HepG2 (cell line): ENCODE data around the gene CBY1. TPM values are rescaled to one million over a fixed set of nuclear protein-coding genes. Genes with fewer than 3 reads are reported as not detected.

Experiments
- ARNT ChIP-seq: fragments of 450-650 bp; IDR thresholded peaks from 2 replicates; pipeline ENCODE4 v1.6.1; 2017
- ELF1 ChIP-seq: sonication (generic); formaldehyde crosslinking; IDR thresholded peaks from 2 replicates; pipeline ENCODE4 v1.4.0; 2020; ENCODE audit warnings: missing genetic modification reagents
- GFI1 ChIP-seq: sonication (generic); formaldehyde crosslinking; IDR thresholded peaks from 2 replicates; pipeline ENCODE4 v1.5.0; 2020; ENCODE audit warnings: missing genetic modification reagents, mild to moderate bottlenecking, borderline replicate concordance
- JARID2 ChIP-seq: sonication (generic); formaldehyde crosslinking; IDR thresholded peaks from 2 replicates; pipeline ENCODE4 v1.8.1; 2023; ENCODE audit warnings: missing genetic modification reagents, inconsistent platforms; ENCODE audit not compliant: insufficient replicate concordance
- KDM2A ChIP-seq: sonication (generic); formaldehyde crosslinking; IDR thresholded peaks from 2 replicates; pipeline ENCODE4 v1.4.0; 2020; ENCODE audit warnings: low read depth, missing genetic modification reagents, borderline replicate concordance
- MTA1 ChIP-seq: sonication (generic); formaldehyde crosslinking; IDR thresholded peaks from 2 replicates; pipeline ENCODE4 v1.4.0; 2020; ENCODE audit warnings: missing genetic modification reagents, mild to moderate bottlenecking, borderline replicate concordance
- RBFOX2 ChIP-seq: fragments of 200-400 bp; formaldehyde crosslinking; IDR thresholded peaks from 2 replicates; pipeline ENCODE4 v1.6.1; 2017; ENCODE audit warnings: low read depth, mild to moderate bottlenecking, low read length
- RNF2 ChIP-seq: fragments of 450-650 bp; conservative IDR thresholded peaks from 2 replicates; pipeline ENCODE4 v1.6.1; 2016; ENCODE audit warnings: low read depth
- TBL1XR1 ChIP-seq: fragments of 150-350 bp; IDR thresholded peaks from 2 replicates; pipeline ENCODE4 v1.6.1; 2014; ENCODE audit warnings: borderline replicate concordance, low read length; ENCODE audit not compliant: partially characterized antibody
- TBX3 ChIP-seq: fragments of 450-650 bp; IDR thresholded peaks from 2 replicates; pipeline ENCODE4 v1.6.1; 2017; ENCODE audit warnings: antibody characterized with exemption, mild to moderate bottlenecking, inconsistent platforms, borderline replicate concordance
- ZNF337 ChIP-seq: sonication (generic); formaldehyde crosslinking; IDR thresholded peaks from 2 replicates; pipeline ENCODE4 v1.5.1; 2020; ENCODE audit warnings: missing genetic modification reagents, low read depth, mild to moderate bottlenecking, borderline replicate concordance
- ZNF556 ChIP-seq: sonication (generic); formaldehyde crosslinking; IDR thresholded peaks from 2 replicates; pipeline ENCODE4 v1.4.0; 2020; ENCODE audit warnings: mild to moderate bottlenecking, missing genetic modification reagents, borderline replicate concordance
- ZNF792 ChIP-seq: IDR thresholded peaks from 2 replicates; pipeline ENCODE4 v1.6.1; 2016
- ZSCAN12 ChIP-seq: sonication (generic); formaldehyde crosslinking; IDR thresholded peaks from 2 replicates; pipeline ENCODE4 v1.9.0; 2021; ENCODE audit warnings: mild to moderate bottlenecking, missing genetic modification reagents
- polyA plus RNA-seq, 8 experiments: library from polyadenylated mRNA; depleted of rRNA in 3 of 8; stranded (reverse) in 7 of 8; unstranded in 1 of 8; fragments of >200 nt; fragmentation: Illumina TruSeq in 4 of 8; extraction: Trizol in 4 of 8; gene quantifications; 2 replicates each; pipeline versions ENCODE4 v1.2.1 to v1.2.3, GENCODE V29; 2011 to 2016; ENCODE audit warnings: low read depth in 4 of 8, missing spikeins in 1 of 8, mixed read lengths in 1 of 8; ENCODE audit not compliant: insufficient read depth in 1 of 8
- total RNA-seq, 5 experiments: library from RNA; depleted of rRNA; stranded (reverse); fragments of >200 nt; fragmentation: Illumina TruSeq; extraction: Trizol; gene quantifications; 2 replicates each; pipeline ENCODE4 v1.2.3, GENCODE V29; 2016; ENCODE audit warnings: low read depth in 1 of 5
- TF ChIP-seq, protein P1 (sequence below): sonication (generic); formaldehyde crosslinking; IDR thresholded peaks from 2 replicates; pipeline ENCODE4 v1.4.0; 2020; ENCODE audit warnings: missing genetic modification reagents
- TF ChIP-seq, protein P2 (sequence below): sonication (generic); formaldehyde crosslinking; IDR thresholded peaks from 2 replicates; pipeline ENCODE4 v1.4.0; 2020; ENCODE audit warnings: missing genetic modification reagents, borderline replicate concordance
- TF ChIP-seq, protein P3 (sequence below): sonication (generic); formaldehyde crosslinking; IDR thresholded peaks from 2 replicates; pipeline ENCODE4 v1.8.0; 2022; ENCODE audit warnings: mild to moderate bottlenecking, missing genetic modification reagents
- TF ChIP-seq, protein P4 (sequence below): sonication (generic); formaldehyde crosslinking; IDR thresholded peaks from 2 replicates; pipeline ENCODE4 v1.5.0; 2020; ENCODE audit warnings: mild to moderate bottlenecking, low read depth, missing genetic modification reagents, borderline replicate concordance
- TF ChIP-seq, protein P5 (sequence below): sonication (generic); formaldehyde crosslinking; IDR thresholded peaks from 2 replicates; pipeline ENCODE4 v1.5.1; 2020; ENCODE audit warnings: mild to moderate bottlenecking, moderate library complexity, missing genetic modification reagents
- TF ChIP-seq, protein P6 (sequence below): sonication (generic); formaldehyde crosslinking; IDR thresholded peaks from 2 replicates; pipeline ENCODE4 v1.5.0; 2020; ENCODE audit warnings: missing genetic modification reagents

CBY1 gene
- total and polyA plus RNA-seq, 2 of the 13 experiments (the other 11 are each of a cell fraction or from before 2014, with no cell fraction given): 19.7 to 20.3 TPM

DNA sequence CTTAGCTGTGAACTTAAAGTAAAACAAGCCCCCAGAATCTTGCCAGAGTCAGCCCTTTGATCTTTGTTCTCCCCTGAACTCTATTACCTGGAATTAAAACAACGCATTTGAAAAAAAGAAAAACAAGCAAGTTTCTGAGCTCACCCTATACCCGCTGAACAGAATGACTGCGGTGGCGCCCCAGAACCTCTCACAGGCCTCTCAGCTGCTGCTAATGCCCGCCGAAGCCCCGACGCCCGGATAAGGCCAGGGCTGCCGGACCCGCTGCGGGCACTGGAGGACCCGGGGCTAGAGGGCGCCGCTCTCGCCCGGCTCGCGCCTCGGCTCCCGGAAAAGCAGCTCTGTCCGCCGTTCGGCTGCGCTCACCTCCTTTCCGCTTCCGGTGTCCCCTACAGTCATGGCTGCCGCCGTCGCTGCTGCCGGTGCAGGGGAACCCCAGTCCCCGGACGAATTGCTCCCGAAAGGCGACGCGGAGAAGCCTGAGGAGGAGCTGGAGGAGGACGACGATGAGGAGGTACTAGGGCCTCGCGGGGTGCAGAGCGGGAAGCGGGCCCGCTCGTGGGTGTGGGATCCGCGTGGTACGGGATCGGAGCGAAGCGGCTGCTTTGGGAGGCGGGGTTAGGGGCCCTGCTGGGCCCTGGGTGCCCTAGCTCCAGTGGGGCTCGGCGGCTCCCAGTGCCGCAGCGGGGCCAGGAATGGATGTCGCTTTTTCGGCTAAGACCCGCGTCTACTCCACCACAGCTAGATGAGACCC lies 25.3 kb downstream of the CBY1 start, which contains the start of gene TOMM22 (continued):
- TF ChIP-seq TBL1XR1 (peak; percentile 34), GFI1 (CRISPR knock-in tag) (peak; percentile 63; the same call in 1 of the 2 replicates), RNF2 (0 out of 2 replicates have a peak, but pooled peaks have one; percentile 50), JARID2 (CRISPR knock-in tag) (no peak), TBX3 (no peak), ZNF792 (CRISPR knock-in tag) (peak; percentile 66; the same call in 1 of the 2 replicates), RBFOX2 (peak; percentile 100), ELF1 (peak; percentile 95), ZSCAN12 (peak; percentile 94), ZNF337 (CRISPR knock-in tag) (peak; percentile 96), MTA1 (CRISPR knock-in tag) (peak; percentile 83; the same call in 1 of the 2 replicates), ARNT (no peak), ZNF556 (CRISPR knock-in tag) (peak; percentile 97), KDM2A (CRISPR knock-in tag) (peak; percentile 95)
- TF ChIP-seq, protein P1, sequence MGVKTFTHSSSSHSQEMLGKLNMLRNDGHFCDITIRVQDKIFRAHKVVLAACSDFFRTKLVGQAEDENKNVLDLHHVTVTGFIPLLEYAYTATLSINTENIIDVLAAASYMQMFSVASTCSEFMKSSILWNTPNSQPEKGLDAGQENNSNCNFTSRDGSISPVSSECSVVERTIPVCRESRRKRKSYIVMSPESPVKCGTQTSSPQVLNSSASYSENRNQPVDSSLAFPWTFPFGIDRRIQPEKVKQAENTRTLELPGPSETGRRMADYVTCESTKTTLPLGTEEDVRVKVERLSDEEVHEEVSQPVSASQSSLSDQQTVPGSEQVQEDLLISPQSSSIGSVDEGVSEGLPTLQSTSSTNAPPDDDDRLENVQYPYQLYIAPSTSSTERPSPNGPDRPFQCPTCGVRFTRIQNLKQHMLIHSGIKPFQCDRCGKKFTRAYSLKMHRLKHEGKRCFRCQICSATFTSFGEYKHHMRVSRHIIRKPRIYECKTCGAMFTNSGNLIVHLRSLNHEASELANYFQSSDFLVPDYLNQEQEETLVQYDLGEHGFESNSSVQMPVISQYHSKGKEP (CRISPR knock-in tag): no peak
- TF ChIP-seq, protein P2, sequence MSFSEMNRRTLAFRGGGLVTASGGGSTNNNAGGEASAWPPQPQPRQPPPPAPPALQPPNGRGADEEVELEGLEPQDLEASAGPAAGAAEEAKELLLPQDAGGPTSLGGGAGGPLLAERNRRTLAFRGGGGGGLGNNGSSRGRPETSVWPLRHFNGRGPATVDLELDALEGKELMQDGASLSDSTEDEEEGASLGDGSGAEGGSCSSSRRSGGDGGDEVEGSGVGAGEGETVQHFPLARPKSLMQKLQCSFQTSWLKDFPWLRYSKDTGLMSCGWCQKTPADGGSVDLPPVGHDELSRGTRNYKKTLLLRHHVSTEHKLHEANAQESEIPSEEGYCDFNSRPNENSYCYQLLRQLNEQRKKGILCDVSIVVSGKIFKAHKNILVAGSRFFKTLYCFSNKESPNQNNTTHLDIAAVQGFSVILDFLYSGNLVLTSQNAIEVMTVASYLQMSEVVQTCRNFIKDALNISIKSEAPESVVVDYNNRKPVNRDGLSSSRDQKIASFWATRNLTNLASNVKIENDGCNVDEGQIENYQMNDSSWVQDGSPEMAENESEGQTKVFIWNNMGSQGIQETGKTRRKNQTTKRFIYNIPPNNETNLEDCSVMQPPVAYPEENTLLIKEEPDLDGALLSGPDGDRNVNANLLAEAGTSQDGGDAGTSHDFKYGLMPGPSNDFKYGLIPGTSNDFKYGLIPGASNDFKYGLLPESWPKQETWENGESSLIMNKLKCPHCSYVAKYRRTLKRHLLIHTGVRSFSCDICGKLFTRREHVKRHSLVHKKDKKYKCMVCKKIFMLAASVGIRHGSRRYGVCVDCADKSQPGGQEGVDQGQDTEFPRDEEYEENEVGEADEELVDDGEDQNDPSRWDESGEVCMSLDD: peak; percentile 87
- TF ChIP-seq, protein P3, sequence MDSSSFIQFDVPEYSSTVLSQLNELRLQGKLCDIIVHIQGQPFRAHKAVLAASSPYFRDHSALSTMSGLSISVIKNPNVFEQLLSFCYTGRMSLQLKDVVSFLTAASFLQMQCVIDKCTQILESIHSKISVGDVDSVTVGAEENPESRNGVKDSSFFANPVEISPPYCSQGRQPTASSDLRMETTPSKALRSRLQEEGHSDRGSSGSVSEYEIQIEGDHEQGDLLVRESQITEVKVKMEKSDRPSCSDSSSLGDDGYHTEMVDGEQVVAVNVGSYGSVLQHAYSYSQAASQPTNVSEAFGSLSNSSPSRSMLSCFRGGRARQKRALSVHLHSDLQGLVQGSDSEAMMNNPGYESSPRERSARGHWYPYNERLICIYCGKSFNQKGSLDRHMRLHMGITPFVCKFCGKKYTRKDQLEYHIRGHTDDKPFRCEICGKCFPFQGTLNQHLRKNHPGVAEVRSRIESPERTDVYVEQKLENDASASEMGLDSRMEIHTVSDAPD (CRISPR knock-in tag): peak; percentile 75; the same call in 1 of the 2 replicates
- TF ChIP-seq, protein P4, sequence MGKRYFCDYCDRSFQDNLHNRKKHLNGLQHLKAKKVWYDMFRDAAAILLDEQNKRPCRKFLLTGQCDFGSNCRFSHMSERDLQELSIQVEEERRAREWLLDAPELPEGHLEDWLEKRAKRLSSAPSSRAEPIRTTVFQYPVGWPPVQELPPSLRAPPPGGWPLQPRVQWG (CRISPR knock-in tag): peak; percentile 83; the same call in 1 of the 2 replicates
- TF ChIP-seq, protein P5, sequence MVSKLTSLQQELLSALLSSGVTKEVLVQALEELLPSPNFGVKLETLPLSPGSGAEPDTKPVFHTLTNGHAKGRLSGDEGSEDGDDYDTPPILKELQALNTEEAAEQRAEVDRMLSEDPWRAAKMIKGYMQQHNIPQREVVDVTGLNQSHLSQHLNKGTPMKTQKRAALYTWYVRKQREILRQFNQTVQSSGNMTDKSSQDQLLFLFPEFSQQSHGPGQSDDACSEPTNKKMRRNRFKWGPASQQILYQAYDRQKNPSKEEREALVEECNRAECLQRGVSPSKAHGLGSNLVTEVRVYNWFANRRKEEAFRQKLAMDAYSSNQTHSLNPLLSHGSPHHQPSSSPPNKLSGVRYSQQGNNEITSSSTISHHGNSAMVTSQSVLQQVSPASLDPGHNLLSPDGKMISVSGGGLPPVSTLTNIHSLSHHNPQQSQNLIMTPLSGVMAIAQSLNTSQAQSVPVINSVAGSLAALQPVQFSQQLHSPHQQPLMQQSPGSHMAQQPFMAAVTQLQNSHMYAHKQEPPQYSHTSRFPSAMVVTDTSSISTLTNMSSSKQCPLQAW (CRISPR knock-in tag): peak; percentile 68; the same call in 1 of the 2 replicates
- TF ChIP-seq, protein P6, sequence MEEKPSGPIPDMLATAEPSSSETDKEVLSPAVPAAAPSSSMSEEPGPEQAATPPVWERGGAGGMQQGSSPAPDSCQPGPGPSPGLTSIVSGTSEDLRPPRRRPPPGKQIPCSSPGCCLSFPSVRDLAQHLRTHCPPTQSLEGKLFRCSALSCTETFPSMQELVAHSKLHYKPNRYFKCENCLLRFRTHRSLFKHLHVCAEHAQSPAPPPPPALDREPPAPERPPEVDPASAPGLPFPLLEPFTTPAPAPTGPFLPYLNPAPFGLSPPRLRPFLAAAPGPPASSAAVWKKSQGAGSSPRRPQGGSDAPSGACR (CRISPR knock-in tag): peak; percentile 99
